NCI-H2196 (cell line): ENCODE results near the gene ALPK3.
A peak's percentile ranks its signal among the peaks of the same experiment; 100 is the strongest.

ENCODE experiments used
- DNase-seq: peaks from one replicate; lab custom pipeline; 2025; ENCODE audit not compliant: unreplicated experiment; lab: John Stamatoyannopoulos, UW

Gene ALPK3

GRCh38 chr15:84823282-84823878 lies 6.2 kb downstream of the ALPK3 start:
- DNase-seq, result no peak

- DNase-seq, result no peak
Measured at GRCh38 chr15:84824260-84825007, 7.3 kb downstream of the ALPK3 start.

DNA sequence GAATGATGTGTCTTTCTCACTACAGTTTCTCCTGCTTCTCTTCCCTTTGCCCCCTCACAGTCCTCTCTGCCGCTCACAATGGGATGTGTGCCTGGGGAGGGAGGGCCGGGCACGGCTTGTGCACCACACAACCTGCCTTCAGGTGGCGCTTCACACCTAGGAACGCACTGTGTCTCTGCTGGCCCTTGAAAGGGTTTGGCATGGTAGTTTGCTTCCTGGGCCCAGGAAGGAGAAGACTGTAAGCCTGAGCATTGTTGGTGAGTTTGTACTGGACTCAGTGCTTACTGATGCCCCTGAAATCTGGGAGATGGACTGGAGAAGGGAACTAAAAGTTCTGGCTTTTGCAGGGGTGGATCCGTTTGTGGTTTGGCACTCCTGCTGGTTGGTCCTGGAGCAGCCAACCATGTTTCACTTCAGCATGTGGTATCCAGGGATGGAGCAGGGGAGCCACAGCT lies 9.2 kb downstream of the ALPK3 start:
- peak; percentile 8 for DNase-seq

GRCh38 chr15:84827246-84827645 lies 10.1 kb downstream of the ALPK3 start:
- no peak for DNase-seq

DNA sequence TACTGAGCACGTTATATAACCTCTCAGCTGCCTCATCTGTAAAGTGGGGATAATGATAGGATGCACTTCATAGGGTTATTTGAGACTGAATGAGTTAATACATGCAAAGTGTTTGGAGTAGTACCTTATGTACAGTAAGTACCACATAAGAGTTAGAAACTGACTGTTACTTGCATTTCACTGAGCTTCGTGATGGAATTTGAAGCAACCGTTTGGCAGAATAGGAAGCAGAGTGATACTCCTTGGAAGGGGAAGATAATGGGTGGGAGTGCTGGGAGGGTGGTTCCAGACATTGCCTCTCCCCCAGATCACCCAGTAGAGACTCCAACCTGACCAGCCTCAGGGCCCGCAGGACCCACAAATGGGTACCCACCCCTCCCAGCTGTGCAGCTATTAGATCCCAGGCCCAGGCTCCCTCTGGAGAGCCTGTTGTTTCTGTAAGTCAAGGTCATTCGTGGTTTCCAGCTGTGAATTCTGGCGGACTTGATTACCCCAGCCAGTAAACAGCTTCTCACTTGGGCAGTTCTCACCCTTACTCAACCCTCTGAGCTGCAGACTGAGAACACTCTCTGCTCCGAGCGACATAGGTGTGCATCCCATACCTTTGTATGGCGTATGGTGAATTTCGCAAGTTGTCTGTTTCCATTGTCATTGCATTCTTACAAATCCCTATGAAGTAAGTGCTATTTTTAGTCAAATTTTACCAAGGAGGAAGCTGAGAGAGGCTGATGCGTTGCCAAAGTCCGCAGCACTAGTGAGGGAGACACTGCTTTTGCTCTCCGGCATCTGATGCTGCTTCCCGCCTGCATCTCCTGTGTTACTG lies 11.1 kb downstream of the ALPK3 start:
- no peak for DNase-seq

GRCh38 chr15:84829428-84829827 lies 12.3 kb downstream of the ALPK3 start:
- no peak for DNase-seq

DNA sequence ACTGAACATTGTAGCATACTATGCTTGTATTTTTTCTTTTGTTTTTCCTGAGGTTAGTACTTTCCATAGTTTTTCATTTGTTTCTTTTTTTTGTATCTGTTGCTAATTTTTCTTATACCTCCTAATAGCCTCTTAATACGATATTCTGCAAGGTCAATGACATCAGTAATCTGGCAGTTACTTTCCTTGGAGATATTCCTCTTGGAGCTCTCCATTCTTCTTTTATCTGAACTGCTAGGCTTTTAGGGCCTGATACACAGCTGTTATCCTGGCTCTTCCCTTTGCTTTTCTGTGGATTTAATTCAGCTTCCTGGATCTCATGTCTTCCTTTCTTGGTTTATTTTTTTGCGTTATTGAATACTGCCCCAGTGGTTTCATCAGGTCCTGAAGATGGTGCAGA lies 12.9 kb downstream of the ALPK3 start:
- DNase-seq, result no peak

GRCh38 chr15:84831028-84831427 lies 13.9 kb downstream of the ALPK3 start:
- no peak for DNase-seq

GRCh38 chr15:84831613-84832012 lies 14.5 kb downstream of the ALPK3 start:
- no peak for DNase-seq

- peak; percentile 9 for DNase-seq
Measured at GRCh38 chr15:84832448-84833040, 15.4 kb downstream of the ALPK3 start.

DNA sequence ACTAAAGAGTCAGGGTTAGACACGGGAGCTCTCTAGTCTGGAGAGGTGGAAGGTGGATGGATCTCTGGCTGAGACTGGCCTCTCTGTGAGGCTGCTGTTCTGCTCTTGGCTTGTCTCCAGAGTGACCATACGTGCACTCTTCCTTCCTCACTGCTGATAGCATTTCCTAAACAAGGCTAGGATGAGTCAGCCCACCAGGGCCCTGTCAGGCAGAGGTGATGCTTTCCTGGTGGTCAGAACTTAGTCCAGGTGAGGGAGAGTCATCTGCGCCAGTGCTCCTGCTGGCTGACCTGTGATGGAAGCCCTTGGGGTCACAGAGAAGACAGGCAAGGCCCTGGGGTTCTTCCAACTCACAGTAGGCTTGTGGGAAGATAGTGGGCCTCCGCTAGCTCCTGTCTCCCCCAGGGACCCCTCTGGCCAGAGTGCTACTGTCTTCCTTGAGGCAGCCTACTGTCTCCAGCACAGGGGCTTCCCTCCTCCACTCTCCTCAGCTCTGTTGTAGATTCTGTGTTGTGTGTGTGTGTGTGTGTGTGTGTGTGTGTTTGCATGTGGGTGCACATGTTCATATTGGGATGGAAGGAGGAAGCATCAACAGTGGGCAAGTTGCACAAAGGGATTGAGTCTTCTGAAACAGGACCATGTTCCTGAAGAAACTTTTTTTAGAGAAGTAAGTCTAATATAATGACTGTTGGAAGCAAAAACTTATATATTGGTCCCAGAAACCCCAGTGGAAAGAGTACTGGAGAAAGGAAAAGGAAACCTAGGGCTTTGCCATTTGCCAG lies 16.5 kb downstream of the ALPK3 start:
- DNase-seq, result no peak

DNA sequence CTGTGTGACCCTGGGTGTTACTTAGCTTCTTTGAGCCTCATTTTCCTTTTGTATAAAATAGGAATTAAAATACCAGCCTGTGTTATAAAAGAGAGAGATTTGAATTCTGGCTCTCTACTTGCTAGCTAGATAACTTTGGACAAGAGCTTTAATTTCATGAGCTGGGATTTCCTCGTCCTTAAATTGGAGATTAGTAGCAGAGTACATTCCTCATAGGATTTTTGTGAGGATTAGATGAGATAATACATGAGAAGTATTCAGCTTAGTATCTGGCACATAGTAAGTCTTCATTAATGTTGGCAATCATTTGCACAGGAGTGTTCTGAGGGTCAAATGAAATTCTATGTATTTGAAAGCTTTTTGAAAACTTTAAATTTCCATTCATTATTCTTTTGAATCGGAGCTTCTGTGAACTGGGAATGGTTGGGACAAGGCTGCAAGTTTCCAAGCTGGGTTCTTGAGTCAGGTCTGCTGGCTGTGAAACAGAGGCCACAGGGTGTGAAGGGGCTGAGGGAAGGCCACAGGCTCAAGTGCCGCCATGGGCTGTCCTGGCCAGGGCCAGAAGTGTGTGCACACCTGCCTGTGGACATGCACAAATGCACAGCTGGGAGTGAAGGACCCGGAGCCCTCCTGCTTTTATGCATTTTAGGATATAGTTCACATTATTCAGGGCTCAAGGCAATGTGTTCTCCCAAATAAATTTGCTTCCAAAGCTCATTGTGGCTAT lies 17.2 kb downstream of the ALPK3 start:
- no peak for DNase-seq

GRCh38 chr15:84834969-84835368 lies 17.8 kb downstream of the ALPK3 start:
- peak; percentile 13 for DNase-seq

- no peak for DNase-seq
Measured at GRCh38 chr15:84835661-84836337, 18.6 kb downstream of the ALPK3 start.

DNA sequence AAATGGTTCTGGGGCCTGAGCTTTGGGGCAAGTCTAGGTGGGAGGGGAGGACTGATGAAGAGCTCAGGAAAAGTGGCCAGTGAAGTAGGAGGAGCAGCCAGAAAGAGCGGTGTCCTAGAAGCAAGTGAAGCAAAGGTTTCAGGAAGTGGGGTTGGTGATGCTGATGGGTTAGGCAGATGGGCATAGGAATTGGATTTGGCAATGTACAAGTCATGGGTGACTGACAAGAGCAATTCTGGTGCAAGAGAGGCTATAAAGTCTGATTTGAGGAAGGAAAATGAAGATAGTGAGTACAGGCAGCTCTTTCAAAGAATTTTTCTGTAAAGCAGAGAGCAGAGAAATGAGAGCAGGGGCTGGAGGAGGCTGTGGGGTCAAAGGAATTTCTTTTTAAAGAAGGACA lies 19.7 kb downstream of the ALPK3 start:
- no peak for DNase-seq

GRCh38 chr15:84839714-84840113 lies 22.6 kb downstream of the ALPK3 start:
- DNase-seq, result no peak

GRCh38 chr15:84840255-84840654 lies 23.1 kb downstream of the ALPK3 start:
- DNase-seq, result no peak

DNA sequence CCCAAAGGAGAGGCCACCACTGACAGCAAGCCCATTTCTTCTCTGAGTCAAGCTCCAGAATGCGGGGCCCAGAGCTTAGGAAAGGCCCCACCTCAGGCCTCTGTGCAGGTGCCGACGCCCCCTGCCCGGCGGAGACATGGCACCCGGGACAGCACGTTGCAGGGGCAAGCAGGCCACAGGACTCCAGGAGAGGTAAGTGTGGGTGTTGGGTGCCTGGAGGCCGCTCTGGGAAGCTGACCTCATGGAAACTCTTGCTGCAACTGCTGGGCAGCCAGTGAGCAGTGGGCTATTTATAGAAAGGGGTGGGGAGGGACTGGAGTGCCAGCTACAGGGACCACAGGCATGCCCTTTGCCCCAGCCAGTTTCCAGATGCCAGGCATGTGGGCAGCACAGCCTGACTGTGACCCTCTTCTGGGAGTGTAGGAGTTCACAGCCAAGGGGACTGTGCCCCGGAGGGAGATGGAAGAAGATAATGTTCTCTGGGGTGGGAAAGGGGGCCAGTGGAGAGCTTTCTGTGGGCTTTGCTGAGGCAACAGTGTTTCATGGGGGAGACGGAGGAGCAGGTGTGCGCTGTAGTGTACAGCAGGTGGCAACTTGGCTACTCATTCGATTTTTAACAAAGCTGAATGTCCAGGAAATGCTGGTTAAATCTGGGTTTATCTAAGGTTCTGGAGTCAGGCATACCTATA lies 23.7 kb downstream of the ALPK3 start:
- DNase-seq, result peak; percentile 50

GRCh38 chr15:84842781-84843180 lies 25.6 kb downstream of the ALPK3 start:
- no peak for DNase-seq
